Heart right ventricle (tissue), 16 donors: Measurements from ENCODE around the gene NME9. TPM values are rescaled to one million over a fixed set of nuclear protein-coding genes. Genes with fewer than 3 reads are reported as not detected.

Experiments
- ATAC-seq, 8 donors: fragments of 200-7000 bp; cut with Tn5 transposase; one replicate each; pipeline ENCODE4 v1.9.1; 2020; ENCODE audit warnings: mild to moderate bottlenecking in 8 of 8, moderate library complexity in 8 of 8, moderate number of reproducible peaks in 1 of 8
- DNase-seq, 2 donors: peaks; one replicate each; pipeline ENCODE4 v3.0.0-alpha.2; 2020
- H3K27ac ChIP-seq, 10 donors: fragments of 200-600 bp; sonication (generic) in 2 of 10; one replicate each; pipeline versions ENCODE4 v1.5.0 to v1.8.0; 2020 to 2022; ENCODE audit warnings: mild to moderate bottlenecking in 3 of 10
- H3K27me3 ChIP-seq, 7 donors: fragments of 200-600 bp; one replicate each; pipeline ENCODE4 v1.8.0; 2021 to 2022; ENCODE audit warnings: mild to moderate bottlenecking in 2 of 7
- H3K36me3 ChIP-seq, 9 donors: fragments of 200-600 bp; sonication (generic) in 1 of 9; one replicate each; pipeline versions ENCODE4 v1.5.0 to v1.8.0; 2020 to 2022; ENCODE audit warnings: mild to moderate bottlenecking in 2 of 9
- H3K4me1 ChIP-seq, 9 donors: fragments of 200-600 bp; sonication (generic) in 1 of 9; one replicate each; pipeline versions ENCODE4 v1.5.0 to v1.8.0; 2020 to 2022; ENCODE audit warnings: mild to moderate bottlenecking in 4 of 9
- H3K4me3 ChIP-seq, 10 donors: fragments of 200-600 bp; sonication (generic) in 2 of 10; one replicate each; pipeline versions ENCODE4 v1.5.0 to v1.8.0; 2020 to 2022; ENCODE audit warnings: mild to moderate bottlenecking in 7 of 10, moderate library complexity in 2 of 10
- H3K9me3 ChIP-seq, 11 donors: fragments of 200-600 bp in 10 of 11; sonication (generic) in 2 of 11; one replicate each; pipeline versions ENCODE4 v1.5.0 to v1.8.0; 2013 to 2022; ENCODE audit warnings: mild to moderate bottlenecking in 2 of 11, control low read depth in 1 of 11, moderate library complexity in 1 of 11
- CTCF ChIP-seq, 9 donors: fragments of 200-600 bp; sonication (generic) in 2 of 9; IDR thresholded peaks; one replicate each; pipeline versions ENCODE4 v1.5.0 to v1.8.0; 2021 to 2022; ENCODE audit warnings: antibody characterized with exemption in 9 of 9, mild to moderate bottlenecking in 5 of 9, moderate library complexity in 1 of 9
- WGBS, 2 donors: extraction: QIAGEN DNeasy Blood & Tissue Kit; methylation state at CpG; one replicate each; pipeline ENCODE4 v1.1.7; 2013; ENCODE audit warnings: inconsistent platforms in 1 of 2; 5-methylcytosine and 5-hydroxymethylcytosine counted together
- intact Hi-C, 10 donors: fragments of 100-400 bp; cut with DNase I; formaldehyde crosslinking; loops; one replicate each; pipeline versions ENCODE4 v1.11.1 to v1.14.2; 2022
- polyA plus RNA-seq, 2 donors: library from polyadenylated mRNA; stranded (reverse); fragments of 200-250 nt; gene quantifications; one replicate each; pipeline ENCODE4 v1.2.3, GENCODE V29; 2013
- total RNA-seq, 10 donors: library from RNA; stranded (reverse); fragmentation: NEBNext Ultra II Directional in 3 of 10; extraction: Animal tissue kit (Norgen Biotek cat#: 25700) in 3 of 10; gene quantifications; one replicate each; pipeline versions ENCODE4 v1.2.1 to v1.2.4, GENCODE V29; 2021 to 2023
- donor health status: Arrhythmogenic right ventricular cardiomyopathy.
- donor health status: ischemic (EF 13 %, LVEDD 7.1; RV severe dilation, severe dysfunction).
- donor health status: healthy with polysubstance abuse.
- donor health status: DM: no; HTN: yes; CAD: no.
- donor health status: DM: no; HTN: no; CAD: no.
- donor health status: ischemic (EF 25% LVEDD 6.9; RV normal size, moderate dysfunction).
- donor health status: ischemic (EF 25% LVEDD 5.7; RV mildly dilated, moderate dysfunction).
- donor health status: healthy.
- donor health status: DM: yes; HTN: yes; CAD: no.
- donor health status: Ischemic cardiomyopathy.
- donor health status: ischemic (EF 35%, LVEDD 5.7; RV mildly dilated, moderate dysfunction).
- donor health status: nonischemic (EF 11% LVEDD 7.7; RV severe dilation, severe dysfunction).
- donor health status: DM: yes; HTN: yes; CAD: no.
- donor health status: PGD.
- donor health status: ischemic (EF 29% LVEDD 5.4; RV normal size, mild dysfunction).
- donor health status: nonischemic (EF 23%, LVEDD 6.1; RV moderate dilation, normal function).

Gene NME9
- total and polyA plus RNA-seq, 12 donors: 0.15 to 0.44 TPM; not detected in 10

DNA sequence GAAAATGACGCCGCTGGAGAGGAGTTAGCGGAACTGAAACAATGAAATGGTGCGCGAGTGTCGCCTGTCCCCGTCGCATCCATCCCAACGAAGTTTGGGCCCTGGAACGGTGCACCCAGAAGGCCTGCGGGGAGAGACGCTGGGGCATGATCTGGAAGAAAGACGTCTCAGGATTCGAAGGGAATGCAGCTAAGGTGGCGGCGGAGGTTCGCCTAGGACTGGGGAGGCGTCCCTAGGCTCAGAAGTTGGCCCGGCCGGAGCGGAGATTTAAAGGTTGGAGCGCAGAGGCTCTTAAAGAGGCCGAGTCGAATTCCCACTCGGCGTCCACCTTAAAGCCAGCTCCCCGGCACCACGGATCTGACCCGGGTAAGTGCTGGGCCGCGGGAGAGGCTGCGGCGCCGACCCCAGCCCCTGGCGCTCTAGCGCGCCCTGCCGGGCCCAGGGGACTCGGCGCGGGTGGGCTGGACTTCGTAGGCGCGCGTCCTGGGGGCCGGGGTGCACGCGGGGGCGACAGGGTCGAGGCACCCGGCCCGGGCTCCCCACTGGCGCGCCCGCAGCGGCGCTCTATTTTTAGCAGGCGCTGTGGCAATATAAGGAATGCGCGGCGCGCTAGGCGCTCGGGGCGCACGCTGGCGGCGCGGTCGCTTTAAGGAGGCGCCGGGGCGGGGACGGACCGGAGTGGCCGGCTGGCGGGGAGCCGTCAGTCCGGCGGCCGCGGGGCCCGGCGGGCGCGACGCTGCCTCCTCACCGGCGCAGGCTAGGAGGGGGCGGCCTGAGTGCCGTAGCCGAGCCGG, 18.5 kb upstream of the NME9 start, which contains the start of gene MRAS:
TSS of gene MRAS (plus strand) at position 620 of the 794 bp plus-strand sequence. CDS start 24,305 bp downstream, outside the sequence.
- H3K36me3 ChIP-seq: no peaks in the 10 kb centered on the region
- peak within 1 kb of the TSS; percentile 38 to 94 (median 86) for H3K4me3 ChIP-seq
- intact Hi-C loops: loop anchor here in 7 of 10 donors (5.0 to 10.0 kb wide), 5 partner anchors 47 to 69 kb away; no protein-coding TSS in a partner anchor
- H3K9me3 ChIP-seq: no peaks in the 10 kb centered on the region
- TF ChIP-seq CTCF (IDR thresholded peaks at IDR 0.05): peak in 7 of 9 donors; percentile 34 to 70 (median 42)
- DNase-seq: peak; percentile 75 to 83
- peak; percentile 50 to 87 (median 74) for ATAC-seq
- H3K4me1 ChIP-seq: peaks cover 0 to 47% (median 33%) of the 10 kb centered on the region in 9 donors
- H3K27me3 ChIP-seq: peaks cover 0 to 14% (median 0%) of the 10 kb centered on the region in 7 donors
- peak within 1 kb of the TSS; percentile 89 to 99 (median 94) for H3K27ac ChIP-seq
- WGBS, 2 donors: 0% methylated on average over 76 to 93 of the region's 93 CpGs

- ATAC-seq (no peak), DNase-seq (no peak)
- peaks cover 0 to 14% (median 0%) of the 10 kb centered on the region in 7 donors for H3K27me3 ChIP-seq
- 71 to 77% methylated on average over 1 of the region's 1 CpG for WGBS, 2 donors
- peaks cover 0 to 15% (median 8%) of the 10 kb centered on the region in 9 donors for H3K4me1 ChIP-seq
- intact Hi-C loops: loop anchor here in 7 of 10 donors (5.0 to 10.0 kb wide), 5 partner anchors 50 to 73 kb away; no protein-coding TSS in a partner anchor
- no peak overlapping the region for H3K4me3 ChIP-seq
- H3K27ac ChIP-seq: no peak overlapping the region
- no peaks in the 10 kb centered on the region for H3K36me3 ChIP-seq
- TF ChIP-seq CTCF (IDR thresholded peaks at IDR 0.05): no peak
- no peaks in the 10 kb centered on the region for H3K9me3 ChIP-seq
These were observed 15.1 kb upstream of the NME9 start for GRCh38 chr3:138344754-138345153.

- H3K36me3 ChIP-seq: no peaks in the 10 kb centered on the region
- no peaks in the 10 kb centered on the region for H3K27me3 ChIP-seq
- intact Hi-C loops: loop anchor here in 3 of 10 donors (10.0 kb wide), 2 partner anchors 54 to 74 kb away; no protein-coding TSS in a partner anchor
- H3K4me1 ChIP-seq: peaks cover 0 to 14% (median 0%) of the 10 kb centered on the region in 9 donors
- no peak for TF ChIP-seq CTCF (IDR thresholded peaks at IDR 0.05)
- DNase-seq (no peak), ATAC-seq (no peak)
- no peak overlapping the region for H3K27ac ChIP-seq
- no peaks in the 10 kb centered on the region for H3K9me3 ChIP-seq
- WGBS, 2 donors: 85 to 91% methylated on average over 5 of the region's 5 CpGs
- no peak overlapping the region for H3K4me3 ChIP-seq
These were observed 10.9 kb upstream of the NME9 start for GRCh38 chr3:138340511-138340910.

DNA sequence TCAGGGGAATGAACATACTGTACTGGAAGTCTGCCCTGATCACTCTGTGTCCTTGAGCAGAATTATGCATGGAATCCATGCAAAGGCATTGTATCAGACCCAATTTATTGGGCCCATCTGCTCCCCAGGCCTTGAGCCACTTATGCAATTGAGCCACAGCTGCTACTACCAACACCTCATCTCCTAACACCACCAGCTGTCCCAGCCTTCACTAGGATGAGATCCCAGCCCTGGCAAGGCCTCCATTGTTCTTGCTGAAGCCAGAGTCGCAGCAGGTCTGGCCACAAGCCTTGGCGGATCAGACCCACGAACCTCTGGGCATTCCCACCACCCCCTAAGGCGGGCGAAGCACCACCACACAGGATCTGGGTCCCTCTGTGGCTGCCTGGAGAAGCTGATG, 9.2 kb upstream of the NME9 start:
- WGBS, 2 donors: 90 to 91% methylated on average over 5 of the region's 5 CpGs
- Histone ChIP-seq H3K9me3 (no peaks in the 10 kb centered on the region), H3K36me3 (no peaks in the 10 kb centered on the region), H3K4me1 (peaks cover 0 to 14% (median 0%) of the 10 kb centered on the region in 9 donors), H3K27me3 (no peaks in the 10 kb centered on the region), H3K27ac (peak overlapping the region in 1 of 10 donors; percentile 15), H3K4me3 (no peak overlapping the region)
- intact Hi-C loops: loop anchor here in 3 of 10 donors (5.0 to 10.0 kb wide), 3 partner anchors 83 to 256 kb away; partner anchors contain the start of gene CEP70 (in 1 of the 3)
- ATAC-seq: peak in 3 of 8 donors; percentile 20 to 32 (median 22)
- no peak for DNase-seq
- TF ChIP-seq CTCF (IDR thresholded peaks at IDR 0.05): no peak
